IPS DF 6.9 (cell line): ENCODE results near the gene NCKIPSD.

Experiments
- DNase-seq: peaks from one replicate; pipeline ENCODE4 v3.0.0-alpha.2; 2013; ENCODE audit warnings: low read depth, low spot score
- H3K27ac ChIP-seq: one replicate; pipeline ENCODE4 v1.5.1; 2013; ENCODE audit warnings: low read length, control low read depth
- H3K27me3 ChIP-seq: 2 replicates; pipeline ENCODE4 v1.6.1; 2013; ENCODE audit warnings: mild to moderate bottlenecking, low read length; ENCODE audit not compliant: control insufficient read depth, insufficient read depth
- H3K36me3 ChIP-seq: 2 replicates; pipeline ENCODE4 v1.6.1; 2013; ENCODE audit warnings: low read length; ENCODE audit not compliant: control insufficient read depth, insufficient read depth
- H3K4me1 ChIP-seq: 2 replicates; pipeline ENCODE4 v1.6.1; 2013; ENCODE audit warnings: low read length; ENCODE audit not compliant: control insufficient read depth, insufficient read depth
- H3K4me3 ChIP-seq: 2 replicates; pipeline ENCODE4 v1.5.1; 2013; ENCODE audit warnings: mild to moderate bottlenecking, low read length
- H3K9me3 ChIP-seq: 2 replicates; pipeline ENCODE4 v1.6.1; 2013; ENCODE audit warnings: low read length, inconsistent platforms; ENCODE audit not compliant: control insufficient read depth, insufficient read depth
- WGBS: extraction: QIAGEN DNeasy Blood & Tissue Kit; methylation state at CpG from one replicate; pipeline ENCODE4 v1.1.7; 2013; ENCODE audit warnings: mixed read lengths, missing lambda C conversion rate; ENCODE audit not compliant: insufficient read length, insufficient coverage; 5-methylcytosine and 5-hydroxymethylcytosine counted together

Gene NCKIPSD

DNA sequence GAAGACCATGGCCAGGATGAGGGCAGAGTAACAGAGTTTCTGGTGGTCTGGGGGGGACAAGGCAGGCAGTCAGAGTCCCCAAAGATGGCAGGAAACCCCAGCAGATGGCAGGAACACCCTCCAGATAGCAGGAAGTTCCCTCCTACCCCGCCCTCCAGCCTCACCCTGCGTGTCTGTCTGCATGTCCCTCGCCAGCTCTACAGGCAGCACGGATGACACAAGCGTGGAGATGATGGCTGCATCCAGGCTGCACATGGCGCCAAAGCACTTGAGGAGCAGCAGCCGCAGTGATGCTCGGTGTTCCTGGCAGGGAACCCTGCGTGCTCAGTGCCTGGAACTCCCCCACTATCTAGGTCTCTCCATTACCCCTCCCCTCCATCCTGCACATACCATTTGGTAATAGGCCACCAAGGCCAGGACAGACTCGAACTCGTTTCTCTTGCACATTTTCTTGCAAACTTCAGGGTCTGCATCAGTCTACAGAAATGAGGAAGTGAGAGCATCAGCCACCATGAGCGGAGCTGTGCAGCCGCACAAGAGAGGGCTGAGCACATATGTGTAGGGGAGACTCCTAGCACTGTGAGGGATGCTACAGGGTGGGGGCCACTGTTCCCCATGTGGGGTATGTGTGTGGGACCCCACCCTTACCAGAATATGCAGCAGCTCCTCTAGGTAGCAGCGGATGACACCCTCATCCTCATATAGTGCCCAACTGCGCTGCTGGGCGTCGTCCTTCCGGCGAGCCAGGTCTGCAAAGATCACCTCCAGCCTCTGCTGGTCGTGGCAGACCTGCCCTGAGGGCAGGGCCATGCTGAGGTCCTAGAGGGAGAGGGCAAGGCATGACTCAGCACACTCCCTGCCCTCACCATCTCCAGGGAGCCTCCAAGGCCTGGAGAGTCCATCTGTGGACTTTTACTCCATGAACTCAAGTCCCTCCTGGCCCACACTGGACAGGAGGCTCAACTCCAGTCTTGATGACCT lies 6.0 kb downstream of the NCKIPSD start:
- Histone ChIP-seq H3K36me3 (peaks cover 43% of the 10 kb centered on the region), H3K4me1 (0 out of 2 replicates have a peak, but pooled peaks cover 1% of the 10 kb centered on the region), H3K27ac (no peak overlapping the region), H3K9me3 (no peaks in the 10 kb centered on the region), H3K27me3 (no peaks in the 10 kb centered on the region), H3K4me3 (no peak overlapping the region)
- WGBS = no CpG with 5 or more reads among the region's 20 CpGs
- no peak for DNase-seq

DNA sequence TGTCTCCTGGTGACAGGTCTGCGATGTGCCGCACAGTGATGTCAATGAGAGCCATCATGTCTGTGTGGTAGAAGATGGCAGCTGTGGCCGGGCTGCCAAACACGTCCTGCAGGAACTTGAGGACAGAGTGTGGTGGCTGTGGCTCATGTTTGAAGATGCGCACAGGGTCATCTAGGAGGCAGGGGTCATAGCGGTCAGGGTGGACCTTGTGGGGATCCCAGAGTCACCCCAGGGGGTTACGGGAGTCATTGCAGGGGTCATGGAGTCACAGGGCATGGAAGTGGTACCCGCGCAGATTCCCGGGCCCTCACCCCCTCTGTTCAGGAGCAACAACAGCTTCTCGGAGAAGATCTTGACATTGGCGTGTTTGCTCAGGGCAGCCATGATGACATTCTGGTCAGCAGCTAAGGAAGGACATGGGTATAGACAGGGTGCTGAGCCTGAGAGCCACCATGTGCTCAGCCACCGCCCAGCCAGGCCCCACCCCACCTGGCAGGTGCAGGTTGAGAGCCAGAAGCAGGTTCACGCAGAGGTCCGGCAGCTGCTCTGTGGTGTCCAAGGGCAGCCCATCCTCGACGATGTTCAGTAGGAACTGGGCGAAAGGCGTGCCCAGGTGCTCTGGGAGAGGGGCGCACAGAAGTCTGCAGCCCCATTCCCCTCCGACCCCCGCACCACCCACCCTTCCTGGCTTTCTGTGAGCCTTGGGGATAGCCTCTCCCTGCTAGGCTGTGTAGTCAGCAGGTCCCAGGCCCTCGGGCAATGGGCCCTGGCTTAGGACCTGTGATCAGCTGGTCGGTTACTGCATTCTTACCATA lies 6.9 kb downstream of the NCKIPSD start:
- no peak overlapping the region for H3K4me3 ChIP-seq
- no peaks in the 10 kb centered on the region for H3K9me3 ChIP-seq
- H3K36me3 ChIP-seq = peaks cover 48% of the 10 kb centered on the region
- H3K27ac ChIP-seq = no peak overlapping the region
- no peaks in the 10 kb centered on the region for H3K27me3 ChIP-seq
- DNase-seq = no peak
- WGBS = no CpG with 5 or more reads among the region's 24 CpGs
- no peaks in the 10 kb centered on the region for H3K4me1 ChIP-seq

- Histone ChIP-seq H3K27me3 (no peaks in the 10 kb centered on the region), H3K9me3 (no peaks in the 10 kb centered on the region), H3K4me1 (no peaks in the 10 kb centered on the region), H3K27ac (no peak overlapping the region), H3K4me3 (no peak overlapping the region), H3K36me3 (peaks cover 50% of the 10 kb centered on the region)
- DNase-seq = no peak
- no CpG with 5 or more reads among the region's 4 CpGs for WGBS
Measured at GRCh38 chr3:48678056-48678455, 7.7 kb downstream of the NCKIPSD start.

- no peak for DNase-seq
- H3K27me3 ChIP-seq = no peaks in the 10 kb centered on the region
- no peaks in the 10 kb centered on the region for H3K4me1 ChIP-seq
- WGBS = no CpG with 5 or more reads among the region's 9 CpGs
- H3K4me3 ChIP-seq = no peak overlapping the region
- no peaks in the 10 kb centered on the region for H3K9me3 ChIP-seq
- H3K36me3 ChIP-seq = peaks cover 32% of the 10 kb centered on the region
- H3K27ac ChIP-seq = no peak overlapping the region
Measured at GRCh38 chr3:48674505-48674904, 11.2 kb downstream of the NCKIPSD start.

- DNase-seq = no peak
- WGBS = no CpG with 5 or more reads among the region's 1 CpG
- Histone ChIP-seq H3K36me3 (peaks cover 20% of the 10 kb centered on the region), H3K9me3 (no peaks in the 10 kb centered on the region), H3K27ac (no peak overlapping the region), H3K4me3 (no peak overlapping the region), H3K4me1 (no peaks in the 10 kb centered on the region), H3K27me3 (no peaks in the 10 kb centered on the region)
Measured at GRCh38 chr3:48672522-48672921, 13.2 kb downstream of the NCKIPSD start.

- no peak for DNase-seq
- no peaks in the 10 kb centered on the region for H3K27me3 ChIP-seq
- H3K27ac ChIP-seq = no peak overlapping the region
- H3K4me1 ChIP-seq = 0 out of 2 replicates have a peak, but pooled peaks cover 2% of the 10 kb centered on the region
- no peaks in the 10 kb centered on the region; the same call in 1 of the 2 replicates for H3K36me3 ChIP-seq
- WGBS = no CpG with 5 or more reads among the region's 4 CpGs
- no peaks in the 10 kb centered on the region for H3K9me3 ChIP-seq
- H3K4me3 ChIP-seq = no peak overlapping the region
Measured at GRCh38 chr3:48664929-48665328, 20.8 kb downstream of the NCKIPSD start.

- no peak overlapping the region for H3K4me3 ChIP-seq
- no peaks in the 10 kb centered on the region for H3K9me3 ChIP-seq
- H3K4me1 ChIP-seq = 0 out of 2 replicates have a peak, but pooled peaks cover 2% of the 10 kb centered on the region
- no peak for DNase-seq
- no CpG with 5 or more reads among the region's 11 CpGs for WGBS
- no peaks in the 10 kb centered on the region; the same call in 1 of the 2 replicates for H3K36me3 ChIP-seq
- no peak overlapping the region for H3K27ac ChIP-seq
- no peaks in the 10 kb centered on the region for H3K27me3 ChIP-seq
Measured at GRCh38 chr3:48664313-48664644, 21.4 kb downstream of the NCKIPSD start.

GRCh38 chr3:48663489-48664312 lies 22.0 kb downstream of the NCKIPSD start:
- H3K9me3 ChIP-seq = no peaks in the 10 kb centered on the region
- peak; percentile 98 for DNase-seq
- H3K27ac ChIP-seq = no peak overlapping the region
- 0 out of 2 replicates have a peak, but pooled peaks cover 2% of the 10 kb centered on the region for H3K4me1 ChIP-seq
- WGBS = no CpG with 5 or more reads among the region's 66 CpGs
- H3K36me3 ChIP-seq = no peaks in the 10 kb centered on the region; the same call in 1 of the 2 replicates
- H3K27me3 ChIP-seq = no peaks in the 10 kb centered on the region
- H3K4me3 ChIP-seq = peak overlapping the region; percentile 48; the same call in 1 of the 2 replicates

DNA sequence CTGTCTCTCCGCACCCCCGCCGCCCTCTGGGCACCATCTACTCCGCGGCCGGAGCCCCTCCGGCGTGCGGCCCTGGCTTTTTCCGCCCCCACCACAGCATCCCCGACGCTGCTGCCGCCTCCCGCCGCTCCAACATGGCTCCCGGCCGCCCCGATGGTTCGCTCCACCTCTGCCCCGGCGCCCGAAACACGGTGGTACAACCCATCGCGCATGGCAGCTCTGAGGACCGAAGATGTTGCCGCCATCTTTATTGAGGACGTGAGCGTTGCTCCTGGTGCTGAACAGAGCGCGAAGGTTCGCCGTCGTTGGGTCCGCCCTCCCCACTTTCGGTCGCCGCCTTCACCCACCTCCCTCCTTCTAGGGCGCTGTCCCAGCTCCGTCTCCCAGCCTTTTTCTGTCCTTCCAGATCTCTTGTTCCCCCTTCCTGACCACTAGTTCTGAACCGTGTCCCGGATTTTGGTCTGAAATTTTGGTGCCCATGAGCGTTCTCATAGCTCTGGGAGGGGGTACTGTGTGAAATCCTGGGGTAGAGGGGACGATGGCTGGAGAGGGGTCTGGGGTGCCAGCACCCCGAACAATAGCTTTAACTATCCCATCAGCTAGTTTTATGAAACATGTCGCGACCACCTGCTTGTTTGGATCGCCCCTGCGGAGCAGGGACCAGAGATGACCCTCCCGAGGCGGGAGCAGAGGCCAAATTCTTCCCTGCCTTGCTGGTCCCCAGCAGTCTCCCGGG lies 22.8 kb downstream of the NCKIPSD start, which contains the start of gene CELSR3:
TSS of gene CELSR3 (minus strand) at position 134 of the 736 bp plus-strand sequence. CDS start 252 bp downstream, outside the sequence.
- H3K4me1 ChIP-seq = 0 out of 2 replicates have a peak, but pooled peaks cover 2% of the 10 kb centered on the region
- DNase-seq = no peak
- H3K27me3 ChIP-seq = no peaks in the 10 kb centered on the region
- H3K9me3 ChIP-seq = no peaks in the 10 kb centered on the region
- no peaks in the 10 kb centered on the region; the same call in 1 of the 2 replicates for H3K36me3 ChIP-seq
- no peak within 1 kb of the TSS for H3K27ac ChIP-seq
- no CpG with 5 or more reads among the region's 52 CpGs for WGBS
- peak within 1 kb of the TSS; percentile 48; the same call in 1 of the 2 replicates for H3K4me3 ChIP-seq
